ENCODE data around the gene PLCH1. TPM values are rescaled to one million over a fixed set of nuclear protein-coding genes. Genes with fewer than 3 reads are reported as not detected.

PLCH1 gene
- total and polyA plus RNA-seq, 2 experiments from 2014 or later, result 2.7 to 6.2 TPM

DNA sequence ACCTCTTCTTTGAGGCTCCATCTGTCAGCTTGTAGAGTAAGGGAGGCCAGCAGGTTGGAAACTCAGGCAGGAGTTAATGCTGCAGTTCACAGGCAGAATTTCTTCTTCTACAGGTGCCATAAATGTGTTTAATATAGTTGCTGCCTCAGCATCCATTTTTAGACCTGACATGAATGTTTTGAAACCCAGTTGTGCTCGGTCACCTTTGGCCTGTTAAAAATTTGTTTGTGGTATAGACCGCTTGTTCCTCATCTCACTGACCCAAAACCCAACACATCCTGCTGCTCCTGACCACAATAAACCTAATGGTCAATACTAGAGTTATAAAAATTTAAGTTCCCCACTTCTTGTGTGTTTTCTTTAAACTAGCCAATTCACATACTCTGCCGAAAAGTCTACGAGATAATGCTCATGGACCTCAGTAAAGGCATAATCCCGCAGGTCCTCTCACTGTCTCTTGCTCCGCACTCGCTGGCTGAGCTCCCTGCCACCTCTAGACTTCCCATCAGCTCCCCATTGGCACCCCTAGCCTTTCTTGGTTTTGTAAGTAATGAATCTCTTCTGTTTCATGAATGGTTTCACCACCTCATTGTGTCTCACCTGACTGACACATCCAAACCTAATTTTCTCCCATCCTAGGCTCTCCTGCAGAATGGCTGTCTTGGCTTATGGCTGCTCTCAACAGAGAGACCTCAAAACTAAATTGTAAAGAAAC lies 312.9 kb downstream of the PLCH1 start:
- Histone ChIP-seq H3K36me3 (no peaks in the 10 kb centered on the region), H3K27me3 (no peaks in the 10 kb centered on the region), H3K9me3 (ENCODE audit: low read depth) (no peaks in the 10 kb centered on the region), H3K4me3 (no peak overlapping the region), H3K4me1 (ENCODE audit: low read depth) (no peaks in the 10 kb centered on the region), H3K27ac (no peak overlapping the region)
- no peak for DNase-seq (ENCODE audit: low read depth in 1 of 2, low spot score in 1 of 2)
- TF ChIP-seq, protein P1, sequence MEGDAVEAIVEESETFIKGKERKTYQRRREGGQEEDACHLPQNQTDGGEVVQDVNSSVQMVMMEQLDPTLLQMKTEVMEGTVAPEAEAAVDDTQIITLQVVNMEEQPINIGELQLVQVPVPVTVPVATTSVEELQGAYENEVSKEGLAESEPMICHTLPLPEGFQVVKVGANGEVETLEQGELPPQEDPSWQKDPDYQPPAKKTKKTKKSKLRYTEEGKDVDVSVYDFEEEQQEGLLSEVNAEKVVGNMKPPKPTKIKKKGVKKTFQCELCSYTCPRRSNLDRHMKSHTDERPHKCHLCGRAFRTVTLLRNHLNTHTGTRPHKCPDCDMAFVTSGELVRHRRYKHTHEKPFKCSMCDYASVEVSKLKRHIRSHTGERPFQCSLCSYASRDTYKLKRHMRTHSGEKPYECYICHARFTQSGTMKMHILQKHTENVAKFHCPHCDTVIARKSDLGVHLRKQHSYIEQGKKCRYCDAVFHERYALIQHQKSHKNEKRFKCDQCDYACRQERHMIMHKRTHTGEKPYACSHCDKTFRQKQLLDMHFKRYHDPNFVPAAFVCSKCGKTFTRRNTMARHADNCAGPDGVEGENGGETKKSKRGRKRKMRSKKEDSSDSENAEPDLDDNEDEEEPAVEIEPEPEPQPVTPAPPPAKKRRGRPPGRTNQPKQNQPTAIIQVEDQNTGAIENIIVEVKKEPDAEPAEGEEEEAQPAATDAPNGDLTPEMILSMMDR (IDR thresholded peaks at IDR 0.05; ENCODE audit: low read depth, low read length), result no peak

DNA sequence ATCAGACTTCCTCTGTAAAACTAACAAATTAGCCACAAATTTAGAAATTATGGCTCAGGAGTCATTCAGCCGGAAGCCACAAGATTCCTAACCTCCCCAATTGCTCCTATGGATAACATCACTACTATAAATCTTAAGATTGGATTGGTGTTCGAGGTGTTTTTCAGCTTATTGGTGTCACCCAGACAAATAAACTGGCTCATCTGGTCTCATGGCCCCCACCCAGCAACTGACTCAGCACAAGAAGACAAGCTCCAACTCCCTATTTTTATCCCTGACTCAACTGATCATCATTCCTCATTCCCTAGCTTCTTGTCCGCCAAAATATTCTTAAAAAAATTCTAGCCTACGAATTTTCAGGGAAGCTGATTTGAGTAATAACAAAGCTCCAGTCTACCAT lies 316.3 kb downstream of the PLCH1 start:
- Histone ChIP-seq H3K4me1 (ENCODE audit: low read depth) (peaks cover 5% of the 10 kb centered on the region), H3K4me3 (no peak overlapping the region), H3K27me3 (no peaks in the 10 kb centered on the region), H3K9me3 (ENCODE audit: low read depth) (no peaks in the 10 kb centered on the region), H3K27ac (no peak overlapping the region), H3K36me3 (no peaks in the 10 kb centered on the region)
- DNase-seq (ENCODE audit: low read depth in 1 of 2, low spot score in 1 of 2), result no peak
- TF ChIP-seq, protein P1 (IDR thresholded peaks at IDR 0.05; ENCODE audit: low read depth, low read length), result no peak

DNA sequence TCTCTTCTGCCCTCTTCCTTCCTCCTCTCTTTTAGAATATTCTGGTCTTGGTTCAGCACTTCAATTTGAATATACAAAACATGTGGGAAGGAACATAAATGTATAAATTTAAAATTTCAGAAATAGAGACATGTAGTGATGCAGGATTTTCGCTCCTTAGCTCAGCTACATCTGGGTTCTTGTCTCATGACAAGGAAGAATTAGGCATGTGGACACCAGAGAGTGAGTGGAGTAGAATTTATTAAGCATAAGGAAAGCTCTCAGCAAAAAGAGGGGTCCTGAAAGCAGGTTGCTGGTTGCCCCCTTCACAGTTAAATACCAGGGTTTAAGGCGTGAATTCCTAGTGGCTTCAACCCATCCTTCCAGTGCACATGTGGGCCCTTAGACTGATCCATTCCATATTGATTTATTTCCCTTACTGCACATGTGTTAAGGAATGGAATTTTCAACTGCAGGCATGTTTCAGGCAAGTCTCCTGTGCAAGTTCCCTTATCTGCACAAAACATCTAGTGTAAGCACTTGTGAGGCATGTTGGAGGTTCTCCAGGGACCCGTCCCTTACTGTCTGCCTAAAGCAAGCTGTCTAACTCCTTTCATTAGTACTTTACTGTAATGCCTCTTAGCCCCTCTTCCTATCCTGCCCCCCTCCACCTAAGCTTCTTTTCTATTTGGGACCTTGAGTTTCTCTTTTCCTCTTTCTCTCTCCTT lies 318.2 kb downstream of the PLCH1 start:
- no peaks in the 10 kb centered on the region for H3K9me3 ChIP-seq (ENCODE audit: low read depth)
- no peaks in the 10 kb centered on the region for H3K36me3 ChIP-seq
- H3K4me3 ChIP-seq, result no peak overlapping the region
- no peak for DNase-seq (ENCODE audit: low read depth in 1 of 2, low spot score in 1 of 2)
- TF ChIP-seq, protein P1 (IDR thresholded peaks at IDR 0.05; ENCODE audit: low read depth, low read length), result no peak
- no peak overlapping the region for H3K27ac ChIP-seq
- peaks cover 5% of the 10 kb centered on the region for H3K4me1 ChIP-seq (ENCODE audit: low read depth)
- no peaks in the 10 kb centered on the region for H3K27me3 ChIP-seq

DNA sequence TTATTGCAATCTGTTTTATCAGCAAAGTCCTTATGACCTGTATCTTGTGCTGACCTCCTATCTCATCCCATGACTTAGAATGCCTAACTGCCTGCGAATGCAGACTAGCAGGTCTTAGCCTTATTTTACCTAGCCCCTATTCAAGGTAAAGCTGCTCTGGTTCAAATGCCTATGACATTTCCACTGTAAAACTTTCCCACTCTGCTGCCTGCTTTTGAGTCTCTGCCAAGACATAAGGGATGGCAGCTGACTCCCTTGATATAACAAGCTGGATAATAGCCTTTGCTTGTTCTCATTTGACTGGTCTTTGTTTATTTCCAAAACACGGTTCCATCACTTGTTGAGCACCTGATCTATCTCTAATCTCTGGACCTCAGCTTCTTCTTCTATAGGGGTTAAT lies 319.5 kb downstream of the PLCH1 start:
- no peaks in the 10 kb centered on the region for H3K9me3 ChIP-seq (ENCODE audit: low read depth)
- H3K27me3 ChIP-seq, result no peaks in the 10 kb centered on the region
- H3K4me3 ChIP-seq, result no peak overlapping the region
- H3K4me1 ChIP-seq (ENCODE audit: low read depth), result peaks cover 13% of the 10 kb centered on the region
- TF ChIP-seq, protein P1 (IDR thresholded peaks at IDR 0.05; ENCODE audit: low read depth, low read length), result no peak
- DNase-seq (ENCODE audit: low read depth in 1 of 2, low spot score in 1 of 2), result no peak
- H3K27ac ChIP-seq, result no peak overlapping the region
- H3K36me3 ChIP-seq, result no peaks in the 10 kb centered on the region

DNA sequence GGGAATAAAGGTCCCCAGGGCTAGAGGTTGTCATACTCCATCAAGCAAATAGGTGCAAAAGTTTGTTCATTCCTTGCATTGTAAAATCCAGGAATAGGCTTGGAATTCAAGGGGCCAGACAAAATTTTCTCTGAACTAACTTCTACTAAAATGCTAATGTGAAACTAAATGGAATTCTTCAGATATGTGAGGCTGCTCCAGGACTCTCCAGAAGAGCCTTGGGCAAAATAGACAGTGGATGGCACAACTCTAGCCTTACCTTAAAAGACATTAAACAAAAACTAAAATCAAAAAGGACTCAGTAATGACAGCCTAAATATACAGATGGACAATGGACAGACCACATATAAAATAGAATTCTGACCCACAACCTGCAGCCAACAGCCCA lies 320.6 kb downstream of the PLCH1 start:
- Histone ChIP-seq H3K36me3 (no peaks in the 10 kb centered on the region), H3K27ac (no peak overlapping the region), H3K4me3 (no peak overlapping the region), H3K27me3 (no peaks in the 10 kb centered on the region), H3K4me1 (ENCODE audit: low read depth) (peaks cover 13% of the 10 kb centered on the region), H3K9me3 (ENCODE audit: low read depth) (no peaks in the 10 kb centered on the region)
- TF ChIP-seq, protein P1 (IDR thresholded peaks at IDR 0.05; ENCODE audit: low read depth, low read length), result no peak
- DNase-seq (ENCODE audit: low read depth in 1 of 2, low spot score in 1 of 2), result no peak
